Epithelial cell of esophagus (primary cell): ENCODE results near the gene PLCG2.

Source experiments
- DNase-seq: peaks from one replicate; pipeline ENCODE4 v3.0.0; 2010; ENCODE audit warnings: low read depth
- H3K4me3 ChIP-seq: 2 replicates; pipeline ENCODE4 v1.5.1; 2011; ENCODE audit warnings: mild to moderate bottlenecking, low read length, control low read depth
- TF ChIP-seq, protein P1 (sequence below): IDR thresholded peaks from 2 replicates; pipeline ENCODE4 v1.5.1; 2011; ENCODE audit warnings: low read depth, mild to moderate bottlenecking, low read length, control low read depth, inconsistent platforms; ENCODE audit not compliant: insufficient read depth; ENCODE audit errors: missing control alignments

PLCG2 gene

DNA sequence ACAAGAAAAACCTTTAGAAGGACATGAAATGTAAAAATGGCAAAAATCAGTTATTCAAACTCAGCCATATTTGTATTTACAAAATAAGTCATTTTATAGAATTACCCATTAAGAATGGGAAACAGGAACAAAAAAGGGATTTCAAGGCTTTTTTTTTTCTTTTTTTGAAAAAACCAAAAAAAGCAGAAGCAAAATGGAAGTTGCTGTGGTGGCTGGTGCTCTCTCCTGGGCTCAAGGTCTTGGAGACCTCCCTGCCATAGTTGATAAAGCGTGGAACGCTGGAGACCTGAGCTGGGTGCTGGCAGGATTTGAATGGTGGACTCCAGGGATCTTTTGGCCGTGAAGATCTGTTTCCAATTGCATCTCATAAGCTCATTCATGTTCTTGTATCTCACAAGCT, 3.1 kb downstream of the PLCG2 start:
- no peak overlapping the region for H3K4me3 ChIP-seq
- no peak for DNase-seq
- TF ChIP-seq, protein P1, sequence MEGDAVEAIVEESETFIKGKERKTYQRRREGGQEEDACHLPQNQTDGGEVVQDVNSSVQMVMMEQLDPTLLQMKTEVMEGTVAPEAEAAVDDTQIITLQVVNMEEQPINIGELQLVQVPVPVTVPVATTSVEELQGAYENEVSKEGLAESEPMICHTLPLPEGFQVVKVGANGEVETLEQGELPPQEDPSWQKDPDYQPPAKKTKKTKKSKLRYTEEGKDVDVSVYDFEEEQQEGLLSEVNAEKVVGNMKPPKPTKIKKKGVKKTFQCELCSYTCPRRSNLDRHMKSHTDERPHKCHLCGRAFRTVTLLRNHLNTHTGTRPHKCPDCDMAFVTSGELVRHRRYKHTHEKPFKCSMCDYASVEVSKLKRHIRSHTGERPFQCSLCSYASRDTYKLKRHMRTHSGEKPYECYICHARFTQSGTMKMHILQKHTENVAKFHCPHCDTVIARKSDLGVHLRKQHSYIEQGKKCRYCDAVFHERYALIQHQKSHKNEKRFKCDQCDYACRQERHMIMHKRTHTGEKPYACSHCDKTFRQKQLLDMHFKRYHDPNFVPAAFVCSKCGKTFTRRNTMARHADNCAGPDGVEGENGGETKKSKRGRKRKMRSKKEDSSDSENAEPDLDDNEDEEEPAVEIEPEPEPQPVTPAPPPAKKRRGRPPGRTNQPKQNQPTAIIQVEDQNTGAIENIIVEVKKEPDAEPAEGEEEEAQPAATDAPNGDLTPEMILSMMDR: no peak

DNA sequence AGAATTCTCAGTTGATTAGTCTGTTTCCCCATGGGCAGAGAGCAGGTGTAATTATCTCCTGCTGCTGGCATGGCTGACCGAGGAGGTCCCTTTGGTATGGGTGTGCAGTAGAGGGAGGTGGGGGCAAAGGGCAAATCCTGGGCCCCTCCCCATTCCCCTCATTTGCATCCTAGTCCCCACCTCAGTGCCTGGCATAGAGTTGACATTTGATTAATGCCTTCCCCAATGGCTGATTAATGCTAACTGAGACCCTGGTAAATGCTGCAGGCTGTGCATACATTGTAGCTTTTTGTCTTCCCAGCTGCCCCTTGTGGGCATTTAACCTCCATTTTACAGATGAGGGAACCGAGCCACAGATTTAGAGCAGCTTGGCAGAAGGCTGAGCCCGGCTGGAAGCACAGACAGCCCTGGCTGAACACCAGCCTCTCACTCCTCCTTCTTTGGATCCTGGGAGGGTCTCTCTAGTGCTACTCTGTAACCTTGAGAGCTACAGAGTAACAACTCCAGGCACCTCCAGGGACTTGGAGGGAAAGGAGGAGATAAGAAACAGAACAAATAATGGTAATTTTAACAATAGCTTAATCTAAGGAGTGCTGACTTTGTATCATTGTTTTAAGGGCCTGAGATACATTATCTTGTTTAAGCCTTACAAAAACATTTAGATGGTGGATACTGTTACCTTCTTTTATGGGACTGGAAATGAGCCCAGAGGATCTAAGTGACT, 5.1 kb downstream of the PLCG2 start:
- TF ChIP-seq, protein P1: no peak

DNA sequence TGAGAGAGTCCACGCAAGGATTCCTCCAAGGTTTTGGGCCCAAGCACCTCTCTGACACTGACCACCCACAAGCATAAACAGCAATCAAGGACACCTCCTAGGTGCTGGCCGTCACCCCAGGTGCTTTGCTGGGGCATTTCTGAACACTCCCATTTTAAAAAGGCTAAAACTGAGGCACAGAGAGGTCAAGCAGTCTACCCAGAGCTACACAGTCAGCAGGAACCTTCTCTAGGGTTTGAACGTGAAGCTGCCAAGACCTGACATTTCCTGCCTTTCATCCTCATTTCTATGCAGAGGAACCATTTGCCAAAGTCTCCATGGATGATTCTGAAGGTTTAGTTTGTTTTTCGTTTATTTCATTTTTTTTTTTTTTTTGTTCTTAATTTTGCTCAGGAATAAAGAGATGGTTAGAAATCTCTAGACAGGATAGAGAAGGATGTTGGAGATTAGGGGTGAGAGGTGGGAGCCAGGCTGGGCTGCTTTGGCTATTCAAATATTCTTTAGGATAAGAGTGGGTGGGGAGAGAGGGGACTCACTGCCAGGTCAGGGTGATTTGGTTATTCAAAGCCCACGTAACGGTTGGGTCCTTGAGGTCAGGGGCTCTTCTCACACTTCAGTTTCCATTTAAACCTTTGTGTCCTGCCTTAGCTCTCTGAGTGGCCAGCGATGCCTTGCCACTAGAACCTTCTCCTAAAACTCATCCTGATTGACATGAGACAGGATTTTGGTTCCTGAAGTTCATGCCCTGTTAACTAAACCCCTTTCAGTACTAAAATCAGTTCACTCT, 6.2 kb downstream of the PLCG2 start:
- TF ChIP-seq, protein P1: no peak
- no peak for DNase-seq

More for the DNA sequence above, 5.1 kb downstream of the PLCG2 start:
- no peak overlapping the region for H3K4me3 ChIP-seq
- DNase-seq: no peak

DNA sequence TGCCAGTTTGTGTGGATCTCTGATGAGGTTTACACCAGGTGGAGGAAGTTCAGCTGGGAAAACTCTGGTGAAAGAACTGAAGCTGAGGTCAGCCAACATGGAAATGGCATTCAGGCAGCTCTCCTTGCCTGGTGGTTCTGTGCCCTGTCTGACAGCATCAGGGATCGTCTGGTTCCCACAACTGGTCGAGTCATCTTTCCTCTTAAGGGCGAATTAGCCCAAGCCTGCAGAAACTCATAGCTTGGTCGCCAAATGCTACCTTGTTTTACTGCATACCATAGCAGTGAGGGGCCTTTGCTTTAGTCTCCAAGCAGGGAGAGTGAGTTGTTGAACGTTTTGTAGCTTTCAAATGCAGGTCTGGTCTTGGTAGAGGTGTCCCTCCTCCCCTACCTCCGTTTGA, 7.2 kb downstream of the PLCG2 start:
- H3K4me3 ChIP-seq: no peak overlapping the region
- TF ChIP-seq, protein P1: no peak
- DNase-seq: peak; percentile 87

More for the DNA sequence above, 6.2 kb downstream of the PLCG2 start:
- H3K4me3 ChIP-seq: no peak overlapping the region

DNA sequence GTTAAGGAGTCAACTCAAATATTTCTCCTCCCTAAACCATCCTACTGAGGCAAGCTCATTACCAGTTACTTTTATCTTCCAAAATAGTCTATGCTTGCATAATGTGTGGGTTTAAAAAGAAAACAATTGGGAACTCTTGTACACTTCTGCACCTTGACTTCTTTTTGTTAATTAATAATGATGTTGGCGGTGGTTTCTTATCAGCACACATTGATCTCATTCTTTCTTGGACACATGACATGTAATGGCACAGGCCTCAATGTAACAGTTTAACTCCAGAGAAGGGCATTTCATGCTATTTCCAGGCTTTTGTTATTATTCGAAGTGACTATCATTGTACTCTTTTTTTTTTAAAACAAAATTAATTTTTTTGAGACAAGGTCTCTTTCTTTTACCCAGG, 7.8 kb downstream of the PLCG2 start:
- TF ChIP-seq, protein P1: no peak
- H3K4me3 ChIP-seq: no peak overlapping the region
- no peak for DNase-seq

DNA sequence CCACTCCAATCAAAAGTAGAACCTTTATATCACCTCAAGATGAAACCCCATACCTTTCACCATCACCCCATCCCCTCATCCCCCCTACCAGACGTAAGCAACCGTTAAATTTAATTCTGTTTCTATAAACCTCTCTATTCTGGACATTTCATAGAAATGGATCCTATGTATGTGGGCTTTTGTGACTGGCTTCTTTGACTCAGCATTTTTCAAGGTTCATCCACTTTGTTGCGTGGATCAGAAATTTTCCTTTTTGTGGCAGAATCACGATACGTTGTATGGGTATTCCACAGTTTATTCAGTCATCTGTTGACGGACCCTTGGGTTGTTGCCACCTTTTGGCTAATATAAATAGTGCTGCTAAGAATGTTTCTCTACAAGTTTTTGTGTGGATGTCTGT, 8.6 kb downstream of the PLCG2 start:
- no peak for DNase-seq
- TF ChIP-seq, protein P1: no peak
- H3K4me3 ChIP-seq: no peak overlapping the region
